Measurements from ENCODE around the gene SCAF8. TPM values are rescaled to one million over a fixed set of nuclear protein-coding genes. Genes with fewer than 3 reads are reported as not detected.
"Not testable (repeated sequence)": the region's sequence is repeated elsewhere in the genome, so short reads cannot be mapped to it uniquely, and the experiment has no call there.

The SCAF8 gene
- total RNA-seq, 6 experiments from 2014 or later = 35.2 to 43.3 (median 38.4) TPM

DNA sequence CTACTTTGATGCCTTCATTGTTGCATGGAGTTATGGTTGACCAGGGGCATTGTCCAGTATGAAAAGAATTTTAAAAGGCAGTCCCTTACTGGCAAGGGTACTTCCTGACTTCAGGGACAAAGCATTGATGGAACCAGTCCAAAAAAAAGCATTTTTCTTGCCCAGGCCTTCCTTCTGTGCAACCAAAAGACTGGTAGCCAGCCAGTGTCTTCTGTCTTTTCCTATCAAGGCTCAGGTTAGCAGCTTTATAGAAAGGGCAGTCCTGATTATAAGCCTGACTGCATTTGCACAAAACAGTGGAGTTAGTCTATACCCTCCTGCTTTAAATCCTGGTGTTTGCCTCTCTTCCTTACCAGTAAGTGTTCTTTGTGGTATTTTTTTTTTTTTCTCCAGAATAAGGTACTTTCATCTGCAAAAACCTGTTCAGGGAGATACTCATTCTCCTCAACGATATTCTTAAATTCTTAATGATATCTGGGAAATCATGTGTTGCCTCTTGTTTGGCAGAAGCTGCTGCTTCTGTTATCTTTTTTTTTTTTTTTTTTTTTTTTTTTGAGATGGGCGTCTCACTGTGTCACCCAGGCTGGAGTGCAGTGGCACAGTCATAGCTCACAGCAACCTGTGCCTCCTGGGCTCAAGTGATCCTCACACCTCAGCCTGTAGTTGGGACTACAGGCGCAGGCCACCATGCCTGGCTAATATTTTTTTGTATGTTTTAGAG, 33.9 kb downstream of the SCAF8 start:
- TF ChIP-seq, protein P1, sequence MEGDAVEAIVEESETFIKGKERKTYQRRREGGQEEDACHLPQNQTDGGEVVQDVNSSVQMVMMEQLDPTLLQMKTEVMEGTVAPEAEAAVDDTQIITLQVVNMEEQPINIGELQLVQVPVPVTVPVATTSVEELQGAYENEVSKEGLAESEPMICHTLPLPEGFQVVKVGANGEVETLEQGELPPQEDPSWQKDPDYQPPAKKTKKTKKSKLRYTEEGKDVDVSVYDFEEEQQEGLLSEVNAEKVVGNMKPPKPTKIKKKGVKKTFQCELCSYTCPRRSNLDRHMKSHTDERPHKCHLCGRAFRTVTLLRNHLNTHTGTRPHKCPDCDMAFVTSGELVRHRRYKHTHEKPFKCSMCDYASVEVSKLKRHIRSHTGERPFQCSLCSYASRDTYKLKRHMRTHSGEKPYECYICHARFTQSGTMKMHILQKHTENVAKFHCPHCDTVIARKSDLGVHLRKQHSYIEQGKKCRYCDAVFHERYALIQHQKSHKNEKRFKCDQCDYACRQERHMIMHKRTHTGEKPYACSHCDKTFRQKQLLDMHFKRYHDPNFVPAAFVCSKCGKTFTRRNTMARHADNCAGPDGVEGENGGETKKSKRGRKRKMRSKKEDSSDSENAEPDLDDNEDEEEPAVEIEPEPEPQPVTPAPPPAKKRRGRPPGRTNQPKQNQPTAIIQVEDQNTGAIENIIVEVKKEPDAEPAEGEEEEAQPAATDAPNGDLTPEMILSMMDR (IDR thresholded peaks at IDR 0.05) = no peak
- Mint-ChIP-seq H3K9me3 (no peaks in the 10 kb centered on the region), H3K27ac (no peak overlapping the region), H3K36me3 (ENCODE audit: low read depth) (peaks cover 14% of the 10 kb centered on the region; the same call in 1 of the 2 replicates), H3K4me3 (no peak overlapping the region), H3K4me1 (ENCODE audit: low read depth) (peaks cover 68% of the 10 kb centered on the region), H3K27me3 (ENCODE audit: insufficient read depth) (no peaks in the 10 kb centered on the region)
- DNase-seq = no peak

DNA sequence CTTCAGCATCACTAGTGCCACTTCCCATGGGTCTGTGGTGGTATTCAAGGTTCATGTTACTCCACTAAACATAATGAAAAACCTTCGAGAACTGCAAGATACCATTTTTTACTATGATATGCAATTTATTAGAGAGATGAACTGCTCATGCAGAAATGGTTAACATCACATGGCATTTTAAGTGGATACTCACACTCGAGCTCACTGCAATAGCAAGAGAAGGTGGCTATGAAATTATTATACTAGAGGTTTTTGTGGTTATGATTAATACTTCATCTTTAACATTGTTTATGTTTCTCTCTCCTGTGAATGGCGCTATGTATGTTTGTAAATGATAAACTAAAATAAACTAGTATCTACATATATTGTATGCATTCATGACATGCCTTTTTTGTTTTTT, 35.1 kb downstream of the SCAF8 start:
- H3K4me3 Mint-ChIP-seq = no peak overlapping the region
- H3K9me3 Mint-ChIP-seq = no peaks in the 10 kb centered on the region
- TF ChIP-seq, protein P1 (IDR thresholded peaks at IDR 0.05) = no peak
- peaks cover 63% of the 10 kb centered on the region for H3K4me1 Mint-ChIP-seq (ENCODE audit: low read depth)
- no peak for DNase-seq
- no peaks in the 10 kb centered on the region for H3K27me3 Mint-ChIP-seq (ENCODE audit: insufficient read depth)
- H3K27ac Mint-ChIP-seq = no peak overlapping the region
- H3K36me3 Mint-ChIP-seq (ENCODE audit: low read depth) = peaks cover 14% of the 10 kb centered on the region; the same call in 1 of the 2 replicates

DNA sequence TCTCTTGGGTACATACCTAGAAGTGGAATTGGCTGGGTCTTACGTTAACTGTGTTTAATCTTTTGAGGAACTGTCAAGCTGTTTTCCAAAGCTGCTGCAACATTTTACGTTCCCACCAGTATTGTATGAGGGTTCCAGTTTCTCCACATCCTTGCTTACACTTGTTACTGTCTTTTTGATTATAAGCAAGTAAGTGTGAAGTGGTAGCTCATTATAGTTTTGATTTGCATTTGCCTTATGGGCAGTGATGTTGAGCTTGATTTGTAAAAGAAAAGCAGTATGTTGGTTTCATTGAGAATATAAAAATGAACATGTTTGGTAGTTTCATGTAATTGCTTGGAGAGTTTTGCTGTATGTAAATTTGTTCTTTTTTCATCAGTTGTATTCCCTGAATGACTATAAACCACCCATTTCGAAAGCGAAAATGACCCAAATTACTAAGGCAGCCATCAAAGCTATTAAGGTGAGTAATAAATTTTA, 40.4 kb downstream of the SCAF8 start:
- H3K9me3 Mint-ChIP-seq = no peaks in the 10 kb centered on the region
- H3K36me3 Mint-ChIP-seq (ENCODE audit: low read depth) = peaks cover 11% of the 10 kb centered on the region; the same call in 1 of the 2 replicates
- peaks cover 11% of the 10 kb centered on the region for H3K4me1 Mint-ChIP-seq (ENCODE audit: low read depth)
- no peaks in the 10 kb centered on the region for H3K27me3 Mint-ChIP-seq (ENCODE audit: insufficient read depth)
- TF ChIP-seq, protein P1 (IDR thresholded peaks at IDR 0.05) = no peak
- DNase-seq = no peak
- no peak overlapping the region for H3K27ac Mint-ChIP-seq
- H3K4me3 Mint-ChIP-seq = no peak overlapping the region

DNA sequence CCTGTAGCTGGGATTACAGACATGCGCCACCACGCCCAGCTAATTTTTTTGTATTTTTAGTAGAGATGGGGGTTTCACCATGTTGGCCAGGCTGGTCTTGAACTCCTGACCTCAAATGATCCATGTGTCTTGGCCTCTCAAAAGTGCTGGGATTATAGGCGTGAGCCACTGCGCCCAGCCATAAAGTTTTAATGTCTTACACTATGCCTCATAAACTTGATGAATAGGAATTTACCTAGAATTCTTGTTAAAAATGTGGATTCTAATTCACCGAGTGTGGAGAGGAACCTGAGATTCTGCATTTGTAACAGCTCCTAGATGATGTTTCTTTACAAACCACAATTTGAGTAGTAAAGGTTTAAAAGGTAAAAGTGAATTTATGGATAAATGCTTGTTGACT, 45.9 kb downstream of the SCAF8 start:
- not testable (repeated sequence) for H3K4me1 Mint-ChIP-seq (ENCODE audit: low read depth); H3K27ac Mint-ChIP-seq; H3K9me3 Mint-ChIP-seq; H3K27me3 Mint-ChIP-seq (ENCODE audit: insufficient read depth); DNase-seq; H3K4me3 Mint-ChIP-seq
- peaks cover 14% of the 10 kb centered on the region for H3K36me3 Mint-ChIP-seq (ENCODE audit: low read depth)

DNA sequence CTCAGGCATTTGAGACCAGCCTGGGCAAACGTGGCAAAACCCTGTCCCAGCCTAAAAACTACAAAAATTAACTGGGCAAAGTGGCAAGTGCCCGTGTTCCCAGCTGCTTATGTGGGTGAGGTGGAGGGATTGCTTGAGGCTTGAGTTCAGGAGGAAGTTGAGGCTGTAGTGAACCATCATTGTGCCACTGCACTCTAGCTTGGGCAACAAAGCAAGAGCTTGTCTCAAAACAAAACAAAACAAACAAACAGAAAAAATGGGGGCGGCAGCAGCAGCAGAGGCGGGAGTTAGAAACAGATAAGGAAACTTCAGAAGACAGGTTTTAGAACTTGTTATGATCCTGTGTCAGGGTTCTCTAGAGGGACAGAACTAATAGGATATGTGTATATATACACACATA, 49.0 kb downstream of the SCAF8 start:
- H3K27me3 Mint-ChIP-seq (ENCODE audit: insufficient read depth) = no peaks in the 10 kb centered on the region; the same call in none of the 2 replicates
- no peak overlapping the region for H3K27ac Mint-ChIP-seq
- no peak for DNase-seq
- TF ChIP-seq, protein P1 (IDR thresholded peaks at IDR 0.05) = no peak
- H3K36me3 Mint-ChIP-seq (ENCODE audit: low read depth) = peaks cover 16% of the 10 kb centered on the region
- no peaks in the 10 kb centered on the region for H3K4me1 Mint-ChIP-seq (ENCODE audit: low read depth)
- no peak overlapping the region for H3K4me3 Mint-ChIP-seq
- H3K9me3 Mint-ChIP-seq = no peaks in the 10 kb centered on the region

DNA sequence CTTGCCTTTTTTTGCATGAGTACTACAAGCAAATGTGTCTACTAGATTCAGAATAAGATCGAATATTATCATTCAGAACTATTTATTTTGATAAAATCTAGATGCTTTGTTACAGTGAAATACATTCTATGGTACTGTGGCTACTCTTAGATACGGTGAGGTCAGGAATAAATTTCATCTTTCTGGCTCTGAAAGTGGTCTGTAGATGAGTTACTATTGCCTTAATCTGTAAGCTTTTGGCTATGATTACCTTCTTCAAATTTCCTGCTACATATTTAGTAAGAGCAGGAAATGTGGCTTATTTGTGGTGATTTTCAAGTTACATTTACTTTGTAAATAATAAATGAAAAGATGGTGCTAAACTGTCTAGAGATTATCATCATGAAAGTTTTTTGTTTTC, 50.0 kb downstream of the SCAF8 start:
- Mint-ChIP-seq H3K4me1 (ENCODE audit: low read depth) (no peaks in the 10 kb centered on the region), H3K9me3 (no peaks in the 10 kb centered on the region), H3K27me3 (ENCODE audit: insufficient read depth) (no peaks in the 10 kb centered on the region; the same call in none of the 2 replicates), H3K27ac (no peak overlapping the region), H3K4me3 (no peak overlapping the region), H3K36me3 (ENCODE audit: low read depth) (peaks cover 16% of the 10 kb centered on the region)
- no peak for DNase-seq
- TF ChIP-seq, protein P1 (IDR thresholded peaks at IDR 0.05) = no peak
